ENCODE results near the gene TMEM183A.

DNA sequence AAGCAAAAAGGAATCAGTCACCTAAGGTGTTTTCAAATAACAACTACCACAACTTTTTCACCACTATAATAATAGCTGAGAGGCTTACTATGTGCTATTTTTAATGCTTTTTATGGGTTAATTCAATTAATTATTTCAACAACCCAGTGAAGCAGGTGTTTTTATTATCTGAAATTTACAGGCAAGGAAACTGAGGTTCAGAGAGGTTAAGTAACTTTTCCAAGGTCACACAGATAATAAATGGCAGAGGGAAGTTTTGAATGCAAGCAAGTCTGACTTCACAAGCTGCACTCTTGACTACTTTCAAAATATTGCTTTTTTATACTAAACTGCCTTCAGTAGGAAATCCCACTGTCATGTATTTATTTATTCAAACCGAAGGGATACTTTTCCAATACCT lies 4.2 kb upstream of the TMEM183A start:
- no peak for TF ChIP-seq CTCF (IDR thresholded peaks at IDR 0.05; ENCODE audit: low read length)
- no peak for TF ChIP-seq EZH2 (IDR thresholded peaks at IDR 0.05; ENCODE audit: borderline replicate concordance, low read length)
